Liver (tissue), 9 donors: ENCODE results near the gene CFAP100. TPM values are rescaled to one million over a fixed set of nuclear protein-coding genes. Genes with fewer than 3 reads are reported as not detected.

Source experiments
- DNase-seq: peaks from one replicate; pipeline ENCODE4 v3.0.0-alpha.2; 2017; ENCODE audit warnings: low spot score
- H3K27ac ChIP-seq, 2 donors: one replicate each; pipeline ENCODE4 v1.7.0; 2013; ENCODE audit warnings: inconsistent platforms in 2 of 2, low read length in 2 of 2, control low read depth in 1 of 2, low read depth in 1 of 2, mild to moderate bottlenecking in 1 of 2
- H3K27me3 ChIP-seq, 4 donors: one replicate each; pipeline versions ENCODE4 v1.6.1 to v1.7.0; 2013; ENCODE audit warnings: low read length in 3 of 4, inconsistent platforms in 1 of 4, mild to moderate bottlenecking in 1 of 4, moderate library complexity in 1 of 4; ENCODE audit not compliant: control insufficient read depth in 4 of 4, insufficient read depth in 4 of 4
- H3K36me3 ChIP-seq, 4 donors: one replicate each; pipeline versions ENCODE4 v1.6.1 to v1.7.0; 2013; ENCODE audit warnings: low read length in 3 of 4, mild to moderate bottlenecking in 3 of 4, low read depth in 1 of 4, moderate library complexity in 1 of 4; ENCODE audit not compliant: control insufficient read depth in 4 of 4, insufficient read depth in 3 of 4
- H3K4me1 ChIP-seq, 4 donors: one replicate each; pipeline versions ENCODE4 v1.6.1 to v1.7.0; 2013; ENCODE audit warnings: low read length in 3 of 4, mild to moderate bottlenecking in 3 of 4, moderate library complexity in 1 of 4; ENCODE audit not compliant: control insufficient read depth in 4 of 4, insufficient read depth in 4 of 4
- H3K4me3 ChIP-seq, 3 donors: one replicate each; pipeline versions ENCODE4 v1.6.1 to v1.7.0; 2013; ENCODE audit warnings: low read length in 3 of 3, control low read depth in 1 of 3, low read depth in 1 of 3, mild to moderate bottlenecking in 1 of 3
- H3K9ac ChIP-seq, 2 donors: one replicate each; pipeline ENCODE4 v1.7.0; 2013; ENCODE audit warnings: low read length in 2 of 2, mild to moderate bottlenecking in 2 of 2, moderate library complexity in 2 of 2, control low read depth in 1 of 2, low read depth in 1 of 2
- H3K9me3 ChIP-seq, 4 donors: one replicate each; pipeline versions ENCODE4 v1.6.1 to v1.7.0; 2013; ENCODE audit warnings: low read length in 3 of 4; ENCODE audit not compliant: control insufficient read depth in 4 of 4
- CTCF ChIP-seq: fragments of 150-350 bp; IDR thresholded peaks from 2 replicates; pipeline ENCODE4 v1.5.1; 2017; ENCODE audit warnings: improper control_type of control experiment, low read depth, low read length; ENCODE audit not compliant: missing input control
- EGR1 ChIP-seq, 2 donors: IDR thresholded peaks; 2 replicates each; pipeline ENCODE4 v1.6.1; 2016 to 2018; ENCODE audit warnings: antibody characterized with exemption in 2 of 2, low read depth in 2 of 2
- FOXA1 ChIP-seq: IDR thresholded peaks from 2 replicates; pipeline ENCODE4 v1.6.1; 2016; ENCODE audit warnings: antibody characterized with exemption
- FOXA2 ChIP-seq: IDR thresholded peaks from 2 replicates; pipeline ENCODE4 v1.6.1; 2016; ENCODE audit warnings: antibody characterized with exemption
- HNF4A ChIP-seq, 2 donors: conservative IDR thresholded peaks; 2 replicates each; pipeline ENCODE4 v1.6.1; 2016; ENCODE audit warnings: antibody characterized with exemption in 2 of 2, mild to moderate bottlenecking in 2 of 2
- JUND ChIP-seq, 2 donors: IDR thresholded peaks; 2 replicates each; pipeline ENCODE4 v1.6.1; 2016; ENCODE audit warnings: antibody characterized with exemption in 2 of 2
- RAD21 ChIP-seq, 2 donors: IDR thresholded peaks; 2 replicates each; pipeline ENCODE4 v1.6.1; 2016; ENCODE audit warnings: antibody characterized with exemption in 2 of 2, mild to moderate bottlenecking in 2 of 2
- REST ChIP-seq: IDR thresholded peaks from 2 replicates; pipeline ENCODE4 v1.6.1; 2016; ENCODE audit warnings: antibody characterized with exemption, mild to moderate bottlenecking
- RXRA ChIP-seq, 2 donors: IDR thresholded peaks; 2 replicates each; pipeline ENCODE4 v1.6.1; 2017 to 2018; ENCODE audit warnings: antibody characterized with exemption in 2 of 2, mild to moderate bottlenecking in 1 of 2
- SP1 ChIP-seq: IDR thresholded peaks from 2 replicates; pipeline ENCODE4 v1.6.1; 2018; ENCODE audit warnings: antibody characterized with exemption, mild to moderate bottlenecking
- TAF1 ChIP-seq: conservative IDR thresholded peaks from 2 replicates; pipeline ENCODE4 v1.6.1; 2016; ENCODE audit warnings: antibody characterized with exemption, mild to moderate bottlenecking
- ZBTB33 ChIP-seq: IDR thresholded peaks from 2 replicates; pipeline ENCODE4 v1.6.1; 2016; ENCODE audit warnings: antibody characterized with exemption
- WGBS: extraction: QIAGEN DNeasy Blood & Tissue Kit; methylation state at CpG from one replicate; pipeline ENCODE4 v1.1.7; 2013; 5-methylcytosine and 5-hydroxymethylcytosine counted together
- polyA plus RNA-seq, 2 donors: library from polyadenylated mRNA; stranded (reverse) in 1 of 2; unstranded in 1 of 2; fragments of 200-250 nt in 1 of 2; fragments of >200 nt in 1 of 2; fragmentation: Nextera tagmentation in 1 of 2; extraction: Ambion mirVana in 1 of 2; gene quantifications; one replicate each; pipeline versions ENCODE4 v1.2.1 to v1.2.3, GENCODE V29; 2013 to 2015
- total RNA-seq, 2 donors: library from RNA; depleted of rRNA; stranded (reverse); fragments of >200 nt; gene quantifications; one replicate each; pipeline ENCODE4 v1.2.3, GENCODE V29; 2014
- donor health status: healthy.
- donor health status: healthy.
- donor health status: healthy.
- donor health status: healthy.
- donor health status: healthy.

The CFAP100 gene
- total and polyA plus RNA-seq, 4 donors: not detected

- TF ChIP-seq REST (no peak), FOXA1 (no peak), FOXA2 (no peak), RXRA (IDR thresholded peaks at IDR 0.05) (peak; percentile 70 to 87), JUND (IDR thresholded peaks at IDR 0.05) (peak in 1 of 2 donors; percentile 13), RAD21 (IDR thresholded peaks at IDR 0.05) (peak in 1 of 2 donors; percentile 21)
Measured at GRCh38 chr3:126434264-126434590, 39.5 kb downstream of the CFAP100 start (continued).

- no peak for DNase-seq
- H3K4me3 ChIP-seq: no peak overlapping the region
- WGBS: 92% methylated on average over 8 of the region's 8 CpGs
- H3K4me1 ChIP-seq: peaks cover 3 to 16% (median 6%) of the 10 kb centered on the region in 4 donors
- TF ChIP-seq SP1 (no peak), RAD21 (IDR thresholded peaks at IDR 0.05) (no peak), CTCF (no peak)
- no peaks in the 10 kb centered on the region for H3K9me3 ChIP-seq
- peaks cover 4 to 44% (median 23%) of the 10 kb centered on the region in 4 donors for H3K36me3 ChIP-seq
- no peak overlapping the region for H3K27ac ChIP-seq
- H3K27me3 ChIP-seq: no peaks in the 10 kb centered on the region
- no peak overlapping the region for H3K9ac ChIP-seq
Measured at GRCh38 chr3:126434931-126435411, 40.3 kb downstream of the CFAP100 start.

- no peak overlapping the region for H3K9ac ChIP-seq
- no peaks in the 10 kb centered on the region for H3K9me3 ChIP-seq
- WGBS: 94% methylated on average over 14 of the region's 14 CpGs
- peaks cover 3 to 16% (median 6%) of the 10 kb centered on the region in 4 donors for H3K4me1 ChIP-seq
- H3K27me3 ChIP-seq: no peaks in the 10 kb centered on the region
- TF ChIP-seq ZBTB33: no peak
- no peak for TF ChIP-seq SP1
- TF ChIP-seq JUND (IDR thresholded peaks at IDR 0.05): no peak
- TF ChIP-seq HNF4A (conservative IDR thresholded peaks at IDR 0.05): no peak
- no peak for TF ChIP-seq TAF1
- TF ChIP-seq EGR1 (IDR thresholded peaks at IDR 0.05; ENCODE audit: low read depth in 2 of 2): no peak
- TF ChIP-seq FOXA2: no peak
- TF ChIP-seq FOXA1: no peak
- no peak overlapping the region for H3K4me3 ChIP-seq
- peak; percentile 24 for DNase-seq
- H3K36me3 ChIP-seq: peaks cover 5 to 45% (median 24%) of the 10 kb centered on the region in 4 donors
- no peak overlapping the region for H3K27ac ChIP-seq
Measured at GRCh38 chr3:126435456-126436315, 41.0 kb downstream of the CFAP100 start.
